Right ventricle myocardium inferior (tissue), 1 donor: Measurements from ENCODE around the gene FLVCR1. TPM values are rescaled to one million over a fixed set of nuclear protein-coding genes. Genes with fewer than 3 reads are reported as not detected.
A peak's percentile ranks its signal among the peaks of the same experiment; 100 is the strongest.
"Not testable (repeated sequence)": the region's sequence is repeated elsewhere in the genome, so short reads cannot be mapped to it uniquely, and the experiment has no call there.

Experiments
- ATAC-seq: fragments of 200-7000 bp; cut with Tn5 transposase; one replicate; pipeline ENCODE4 v1.9.1; 2020; ENCODE audit warnings: mild to moderate bottlenecking, moderate library complexity
- DNase-seq: peaks from one replicate; pipeline ENCODE4 v3.0.0; 2021; ENCODE audit errors: missing footprints
- intact Hi-C: fragments of 100-400 bp; cut with DNase I; formaldehyde crosslinking; loops from one replicate; pipeline ENCODE4 v1.11.0; 2022
- total RNA-seq: library from RNA; stranded (reverse); fragmentation: NEBNext Ultra II Directional; extraction: Animal tissue kit (Norgen Biotek cat#: 25700); gene quantifications from one replicate; pipeline ENCODE4 v1.2.1, GENCODE V29; 2021
- donor health status: DM: no; HTN: yes; CAD: no; lungs with severe emphysema.

The FLVCR1 gene
- total RNA-seq, 1 donor from 2014 or later, result 1.5 TPM

DNA sequence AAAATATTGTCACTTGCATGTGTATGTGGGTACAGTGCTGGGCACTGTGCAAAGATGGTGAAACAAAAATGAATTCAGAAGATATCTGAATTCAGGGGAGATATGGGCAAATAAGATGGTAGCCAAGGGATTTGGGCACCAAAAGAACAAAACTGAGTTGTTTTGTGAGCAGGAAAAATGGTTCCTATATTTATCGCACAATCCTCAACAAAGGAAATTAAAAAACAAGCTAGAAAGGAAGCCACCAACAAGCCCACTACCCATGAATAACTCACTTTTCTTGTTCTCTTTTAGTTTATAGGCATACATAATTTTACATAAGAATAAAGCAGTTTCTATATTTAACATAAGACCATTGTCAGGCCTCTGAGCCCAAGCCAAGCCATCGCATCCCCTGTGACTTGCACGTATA lies 51.6 kb downstream of the FLVCR1 start:
- ATAC-seq (no peak), DNase-seq (no peak)
- intact Hi-C loops, result no loop called here

DNA sequence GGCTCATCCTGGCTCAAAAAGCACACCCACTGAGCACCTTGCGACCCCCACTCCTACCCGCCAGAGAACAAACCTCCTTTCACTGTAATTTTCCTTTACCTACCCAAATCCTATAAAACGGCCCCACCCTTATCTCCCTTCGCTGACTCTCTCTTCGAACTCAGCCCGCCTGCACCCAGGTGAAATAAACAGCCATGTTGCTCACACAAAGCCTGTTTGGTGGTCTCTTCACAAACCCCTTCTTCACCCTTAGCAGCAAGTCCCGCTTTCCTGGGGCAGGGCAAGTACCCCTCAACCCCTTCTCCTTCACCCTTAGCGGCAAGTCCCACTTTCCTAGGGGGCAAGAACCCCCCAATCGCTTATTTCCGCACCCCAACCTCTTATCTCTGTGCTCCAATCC lies 52.1 kb downstream of the FLVCR1 start:
- DNase-seq, ATAC-seq, intact Hi-C loops: not testable (repeated sequence)

DNA sequence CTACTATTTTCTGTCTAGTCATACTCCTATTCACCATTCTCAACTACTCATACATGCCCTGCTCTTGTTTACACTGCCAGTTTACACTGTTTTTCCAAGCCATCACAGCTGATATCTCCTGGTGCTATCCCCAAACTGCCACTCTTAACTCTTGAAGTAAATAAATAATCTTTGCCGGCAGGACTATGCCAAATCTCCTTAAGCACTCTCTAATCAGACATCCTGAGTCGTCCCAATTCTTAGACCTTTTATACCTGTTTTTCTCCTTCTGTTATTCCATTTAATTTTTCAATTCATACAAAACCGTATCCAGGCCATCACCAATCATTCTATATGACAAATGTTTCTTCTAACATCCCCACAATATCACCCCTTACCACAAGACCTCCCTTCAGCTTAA lies 55.6 kb downstream of the FLVCR1 start:
- DNase-seq, intact Hi-C loops, ATAC-seq: not testable (repeated sequence)

DNA sequence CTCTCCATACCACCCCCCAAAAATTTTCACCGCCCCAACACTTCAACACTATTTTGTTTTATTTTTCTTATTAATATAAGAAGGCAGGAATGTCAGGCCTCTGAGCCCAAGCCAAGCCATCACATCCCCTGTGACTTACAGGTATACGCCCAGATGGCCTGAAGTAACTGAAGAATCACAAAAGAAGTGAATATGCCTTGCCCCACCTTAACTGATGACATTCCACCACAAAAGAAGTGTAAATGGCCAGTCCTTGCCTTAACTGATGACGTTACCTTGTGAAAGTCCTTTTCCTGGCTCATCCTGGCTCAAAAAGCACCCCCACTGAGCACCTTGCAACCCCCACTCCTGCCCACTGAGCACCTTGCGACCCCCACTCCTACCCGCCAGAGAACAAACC lies 56.0 kb downstream of the FLVCR1 start:
- ATAC-seq, intact Hi-C loops, DNase-seq: not testable (repeated sequence)

DNA sequence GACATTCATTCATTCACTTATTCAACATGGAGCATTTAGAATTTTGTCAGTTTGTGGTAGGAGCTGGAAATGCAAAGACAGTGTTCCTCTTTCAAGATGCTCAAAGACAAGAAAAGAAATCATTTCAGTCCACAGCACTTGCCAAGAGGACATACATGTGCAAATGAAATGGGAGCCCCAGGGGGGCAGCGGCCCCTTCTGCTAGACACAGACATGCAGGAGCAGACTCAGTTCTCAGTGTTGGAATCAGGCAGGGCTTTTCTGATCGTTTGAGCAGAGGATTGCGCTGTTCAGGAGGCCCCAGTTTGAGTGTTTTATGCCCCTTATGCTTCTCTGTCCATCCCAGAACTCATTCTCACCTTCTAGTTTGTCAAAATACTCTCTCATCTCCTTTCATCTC lies 56.7 kb downstream of the FLVCR1 start:
- no peak for ATAC-seq
- no peak for DNase-seq
- intact Hi-C loops, result no loop called here

DNA sequence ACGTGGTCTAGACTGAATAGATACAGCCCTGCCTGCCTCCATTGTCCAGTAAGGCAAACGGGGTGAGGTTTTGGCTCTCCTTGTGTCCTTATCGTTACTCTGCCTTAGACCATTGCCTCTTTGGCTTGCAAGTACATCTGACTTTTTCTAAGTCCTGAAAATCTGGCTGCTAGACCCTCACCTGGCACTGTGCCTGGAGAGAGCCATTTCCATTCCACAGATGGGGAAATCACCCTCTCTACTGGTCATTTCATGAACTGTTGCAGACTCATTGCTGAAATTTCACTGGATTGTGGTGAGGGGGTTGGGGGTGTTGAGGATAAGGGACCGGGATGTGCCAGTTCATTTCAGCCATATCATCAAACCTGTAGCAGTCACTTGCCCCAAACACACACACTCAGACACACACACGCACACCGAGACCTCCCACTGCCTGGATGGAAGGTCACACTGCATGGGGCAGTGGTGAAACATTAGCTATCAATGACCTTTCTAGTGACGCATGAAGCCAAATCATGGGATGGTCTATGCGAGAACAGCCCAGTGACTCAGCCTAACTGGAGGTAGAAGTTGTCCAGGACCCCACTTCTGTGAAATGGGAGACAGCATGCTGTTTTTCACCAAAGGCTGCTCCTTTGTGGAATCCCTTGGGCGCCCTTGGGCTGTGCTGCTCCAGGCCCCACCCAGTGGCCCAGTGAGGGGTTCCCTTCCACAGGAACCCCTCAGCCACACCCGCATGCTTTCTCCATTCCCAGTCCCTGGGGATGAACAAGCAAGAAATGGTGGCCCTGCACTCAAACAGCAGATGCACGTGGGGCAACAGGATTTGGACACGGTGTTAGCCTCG lies 57.4 kb downstream of the FLVCR1 start:
- intact Hi-C loops, result no loop called here
- DNase-seq (no peak), ATAC-seq (peak; percentile 78)

DNA sequence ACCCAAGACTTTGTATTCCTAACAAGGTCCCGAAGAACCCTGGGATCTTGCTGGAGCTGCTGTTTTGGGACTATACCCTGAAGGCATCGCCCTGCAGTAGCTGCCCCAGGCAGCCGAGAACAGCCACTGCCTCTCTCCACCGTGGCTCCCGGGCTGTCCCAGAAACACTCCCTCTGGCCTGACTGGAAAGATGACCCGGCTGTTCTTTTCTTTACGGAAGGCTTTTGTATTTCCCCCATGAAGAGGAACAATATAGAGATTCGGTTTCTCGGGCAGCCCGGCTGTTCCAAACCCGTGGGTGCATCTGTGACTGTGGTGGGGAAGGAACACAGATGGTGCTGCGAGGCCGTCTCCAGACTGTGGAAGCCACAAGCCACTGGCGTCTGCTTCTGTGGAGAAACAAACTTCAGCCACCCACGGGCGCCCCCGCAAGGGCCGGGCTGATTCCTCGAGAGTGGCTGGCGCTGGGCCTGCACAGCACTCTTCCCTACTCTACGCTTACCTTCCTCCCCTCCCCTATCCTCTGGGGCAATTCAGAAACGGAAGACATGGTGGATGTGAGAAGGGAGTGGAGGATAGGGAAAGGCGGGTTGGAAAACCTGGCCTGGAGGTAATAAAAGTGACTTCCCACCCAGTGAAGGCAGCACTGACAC lies 58.5 kb downstream of the FLVCR1 start:
- intact Hi-C loops, result no loop called here

DNA sequence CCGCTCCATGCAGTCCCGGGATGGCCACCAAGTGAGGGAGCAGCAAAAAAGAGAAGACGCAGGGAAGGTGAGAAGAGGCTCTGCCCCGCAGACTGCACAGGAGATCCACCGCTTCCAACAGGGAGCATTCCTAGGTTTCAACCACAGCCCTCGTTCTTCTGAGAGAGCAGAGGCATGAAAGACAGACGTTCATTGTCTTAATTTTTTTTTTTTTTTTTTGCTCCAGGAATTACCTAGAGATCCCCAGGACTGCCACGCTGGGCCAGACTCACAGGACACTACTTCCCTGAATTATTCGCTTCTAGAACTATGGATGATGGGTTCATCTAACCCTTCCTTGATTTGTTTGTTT lies 59.0 kb downstream of the FLVCR1 start:
- intact Hi-C loops, result no loop called here
- DNase-seq (no peak), ATAC-seq (no peak)

More for the DNA sequence above, 58.5 kb downstream of the FLVCR1 start:
- peak; percentile 75 for DNase-seq
- ATAC-seq, result peak; percentile 66

DNA sequence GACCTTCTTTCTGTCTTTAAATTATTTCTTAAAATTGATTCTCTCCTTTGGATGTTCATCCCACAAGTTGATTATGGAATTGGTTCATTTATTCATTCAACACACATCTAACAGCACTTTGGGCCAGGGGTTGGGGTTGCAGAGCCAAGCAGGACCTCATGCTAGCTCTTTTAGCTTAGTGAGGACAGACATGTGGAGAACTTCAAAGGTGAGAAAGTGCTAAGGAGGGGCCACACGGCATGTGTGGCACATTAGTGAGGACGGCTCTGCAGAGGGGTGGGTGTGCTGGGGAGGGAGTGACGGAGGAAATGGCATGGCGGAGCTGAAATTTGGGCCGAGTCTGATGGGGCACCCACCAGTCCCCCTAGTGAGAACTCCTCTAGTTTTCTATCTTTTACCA lies 59.8 kb downstream of the FLVCR1 start:
- intact Hi-C loops, result no loop called here
- ATAC-seq, result no peak
- no peak for DNase-seq

DNA sequence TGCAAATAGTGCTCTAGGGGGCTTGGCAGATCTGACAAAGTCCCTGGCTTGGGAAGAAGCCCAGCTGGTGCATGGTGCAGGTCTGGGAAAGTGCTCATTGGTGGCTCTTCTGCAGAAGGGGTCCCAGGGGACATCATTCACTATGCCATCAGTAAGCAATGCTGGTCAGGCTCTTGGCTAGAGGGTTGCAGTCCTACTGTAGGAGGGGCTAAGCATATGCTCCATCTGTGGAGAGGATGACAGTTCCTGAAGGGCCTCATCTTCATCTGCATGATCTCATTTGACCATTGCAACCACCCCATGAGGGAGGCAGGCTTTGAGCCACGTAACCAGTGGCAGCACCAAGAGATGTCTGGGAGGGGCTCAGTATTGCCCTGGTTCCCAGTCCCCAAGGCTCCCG lies 60.7 kb downstream of the FLVCR1 start:
- DNase-seq (no peak), ATAC-seq (no peak)
- intact Hi-C loops, result no loop called here

DNA sequence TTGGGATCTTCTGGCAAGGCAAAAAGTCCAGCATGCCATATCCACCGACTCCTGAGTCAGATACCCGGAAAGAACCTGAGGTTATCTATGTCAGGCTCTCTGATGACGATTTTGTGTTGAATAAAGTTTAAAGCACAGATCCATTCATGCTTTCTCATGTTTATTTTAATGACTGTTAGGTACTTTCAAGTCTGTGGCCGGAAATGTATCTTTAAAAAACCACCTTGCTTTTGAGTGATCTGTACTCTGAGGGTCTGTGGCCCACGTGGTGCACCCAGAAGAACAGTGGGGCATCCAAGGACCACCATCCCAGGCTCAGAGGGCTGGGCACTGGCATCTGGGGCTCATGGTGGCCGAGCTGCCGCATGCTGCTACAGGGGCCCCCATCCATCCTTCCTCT lies 62.2 kb downstream of the FLVCR1 start:
- DNase-seq, result no peak
- no peak for ATAC-seq
- intact Hi-C loops, result no loop called here

DNA sequence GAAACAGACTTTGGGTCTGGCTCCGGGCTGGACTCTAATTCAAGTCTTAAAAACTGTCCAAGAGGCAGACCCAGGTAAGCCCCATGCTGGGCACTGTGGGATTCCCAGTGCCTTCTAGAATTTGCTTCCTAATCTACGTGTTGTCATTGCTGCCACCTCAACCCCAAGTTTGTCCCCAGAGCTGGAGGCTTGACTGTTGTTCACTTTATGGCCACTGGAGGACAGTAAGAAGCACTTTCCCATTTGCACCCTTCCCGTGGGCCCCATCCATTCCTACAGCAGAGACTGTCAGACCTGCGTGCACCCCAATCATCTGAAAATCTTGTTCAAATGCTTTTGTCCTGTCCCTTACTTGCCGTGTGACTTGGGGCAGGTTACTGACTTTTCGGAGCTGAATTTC lies 62.8 kb downstream of the FLVCR1 start:
- intact Hi-C loops, result no loop called here
- ATAC-seq, result no peak
- no peak for DNase-seq

DNA sequence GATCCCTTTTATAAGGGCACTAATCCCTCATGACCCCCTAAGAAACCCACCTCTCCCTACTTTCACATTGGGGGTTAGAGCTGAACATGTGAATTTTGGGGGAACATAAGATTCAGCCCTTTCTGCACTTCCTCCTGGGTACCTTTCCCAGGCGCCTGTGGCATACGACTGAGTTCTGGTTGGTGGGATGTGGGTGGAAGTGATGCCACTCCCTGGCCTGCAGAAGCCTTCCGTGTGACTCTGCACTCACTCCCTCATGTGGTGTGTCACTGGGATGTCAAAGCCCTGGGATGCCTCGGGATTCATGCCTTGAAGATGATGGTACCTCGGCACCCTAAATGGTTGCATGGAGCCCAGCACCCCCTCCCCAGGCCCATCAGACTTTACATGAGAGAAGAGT lies 63.9 kb downstream of the FLVCR1 start:
- intact Hi-C loops, result no loop called here
- DNase-seq (no peak), ATAC-seq (no peak)

DNA sequence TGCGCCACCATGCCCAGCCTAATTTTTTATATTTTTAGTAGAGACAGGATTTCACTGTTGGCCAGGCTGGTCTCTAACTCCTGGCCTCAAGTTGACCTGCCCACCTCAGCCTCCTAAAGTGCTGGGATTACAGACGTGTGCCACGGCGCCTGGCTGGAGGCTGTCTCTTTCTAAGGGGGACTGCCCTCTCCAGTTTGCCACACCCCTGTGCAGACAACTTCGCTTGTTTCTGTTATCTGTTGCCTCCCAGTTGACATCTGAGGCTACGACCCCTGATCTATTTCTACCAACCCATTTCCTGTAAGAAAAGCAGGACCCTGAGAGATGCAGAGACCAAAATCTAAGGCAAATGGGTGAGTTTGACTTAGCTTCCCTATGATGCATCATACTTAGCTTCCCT lies 68.3 kb downstream of the FLVCR1 start:
- intact Hi-C loops, result no loop called here
- DNase-seq (no peak), ATAC-seq (no peak)

DNA sequence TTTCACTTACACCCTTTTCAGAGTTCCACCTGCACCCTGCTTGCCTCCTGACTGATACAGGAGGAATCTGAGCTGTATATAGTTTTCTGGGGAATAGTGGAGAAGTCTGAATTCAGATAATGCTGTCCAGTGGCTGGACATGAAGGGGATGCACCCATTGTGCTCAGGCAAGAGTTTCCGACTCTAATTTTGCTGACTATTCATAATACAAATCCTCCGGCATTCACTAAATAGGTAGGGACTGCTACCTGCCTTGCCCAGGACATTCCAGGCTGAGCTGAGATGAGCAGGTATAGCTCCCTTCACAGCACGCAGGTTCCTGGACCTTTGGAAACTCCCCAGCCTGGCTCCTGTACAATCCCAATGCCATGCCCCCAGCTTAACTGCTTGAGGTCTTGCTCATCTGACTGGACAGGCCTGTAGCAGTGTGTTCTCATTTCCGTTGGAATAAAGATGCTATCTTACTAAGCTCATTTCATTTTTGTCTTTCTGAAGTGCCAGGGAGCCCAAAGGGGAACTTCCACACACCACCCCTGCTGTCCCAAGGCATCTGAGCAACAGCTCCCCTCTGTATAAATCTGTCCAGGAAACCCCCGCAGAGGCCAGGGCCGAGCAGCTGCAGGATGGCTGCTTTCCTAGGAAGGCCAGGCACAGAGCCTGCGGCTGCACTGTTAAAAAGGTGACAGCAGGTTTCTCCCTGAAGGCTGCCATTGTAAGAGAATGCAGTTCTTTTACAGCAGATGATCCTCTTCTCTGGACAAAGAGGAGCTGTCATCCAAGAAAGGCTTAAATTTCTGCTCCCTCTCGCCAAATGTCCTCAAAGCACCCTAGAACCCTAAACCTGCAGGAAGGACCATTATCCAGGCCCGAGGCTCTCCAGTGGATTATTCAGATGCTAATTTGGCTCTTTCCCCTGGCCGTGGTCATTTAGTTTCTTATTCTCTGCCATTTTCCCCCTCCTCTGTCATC lies 70.5 kb downstream of the FLVCR1 start:
- intact Hi-C loops, result no loop called here
- DNase-seq (no peak), ATAC-seq (no peak)

DNA sequence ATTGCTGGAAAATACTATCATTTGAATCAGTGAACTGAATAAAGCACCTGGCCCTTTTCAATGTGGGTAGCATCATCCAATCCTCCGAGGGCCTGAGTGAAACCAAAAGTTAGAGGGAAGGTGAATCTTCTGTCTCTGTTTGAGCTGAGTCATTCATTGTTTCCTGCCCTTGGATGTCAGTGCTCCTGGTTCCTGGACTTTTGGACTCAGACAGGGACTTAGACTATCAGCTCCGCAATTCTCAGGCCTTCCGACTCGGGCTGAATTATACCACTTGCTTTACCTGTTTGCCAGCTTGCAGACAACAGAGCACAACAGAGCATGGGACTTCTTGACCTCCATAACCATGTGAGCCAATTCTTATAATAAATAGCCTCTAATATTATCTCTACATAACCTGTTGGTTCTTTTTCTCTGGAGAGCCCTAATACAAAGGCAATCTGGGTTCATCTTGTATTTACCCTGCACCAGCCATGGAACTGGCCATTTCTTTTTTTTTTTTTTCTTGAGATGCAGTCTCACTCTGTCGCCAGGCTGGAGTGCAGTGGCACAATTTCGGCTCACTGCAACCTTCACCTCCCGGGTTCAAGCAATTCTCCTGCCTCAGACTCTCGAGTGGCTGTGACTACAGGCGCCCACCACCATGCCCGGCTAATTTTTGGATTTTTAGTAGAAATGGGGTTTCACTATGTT lies 73.1 kb downstream of the FLVCR1 start:
- no peak for ATAC-seq
- intact Hi-C loops, result no loop called here
- DNase-seq, result no peak

DNA sequence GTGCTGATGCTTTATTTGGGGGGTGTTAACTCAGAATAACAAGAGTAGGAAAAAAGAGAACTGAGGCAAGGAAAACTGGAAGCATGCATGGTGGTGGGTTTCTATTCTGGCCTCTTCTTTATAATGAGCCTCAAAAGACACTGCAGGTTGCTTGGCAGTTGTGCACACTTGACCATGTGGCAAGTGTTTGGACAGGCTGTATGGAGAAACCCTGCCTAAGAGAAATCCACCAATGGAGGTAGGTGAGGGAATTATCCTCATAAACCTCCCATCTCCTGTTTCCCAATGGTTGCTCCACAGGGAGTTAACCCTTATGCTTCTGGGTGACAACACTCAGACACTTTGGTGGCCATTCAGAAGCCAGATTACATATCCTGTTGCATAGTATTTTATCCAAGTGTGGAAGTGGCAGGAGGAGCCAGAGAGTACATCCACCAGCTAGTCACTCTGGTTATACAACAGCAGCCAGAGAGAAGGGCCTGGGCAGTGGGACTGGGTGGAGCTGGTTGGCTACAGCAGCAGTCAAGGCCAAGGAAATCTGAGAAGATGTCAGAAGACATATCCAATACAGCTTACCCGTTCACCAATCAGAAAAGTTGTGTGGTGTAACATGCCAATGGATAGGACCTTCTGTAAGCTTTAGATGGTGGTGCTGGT lies 75.9 kb downstream of the FLVCR1 start:
- intact Hi-C loops, result no loop called here
- ATAC-seq (no peak), DNase-seq (no peak)

DNA sequence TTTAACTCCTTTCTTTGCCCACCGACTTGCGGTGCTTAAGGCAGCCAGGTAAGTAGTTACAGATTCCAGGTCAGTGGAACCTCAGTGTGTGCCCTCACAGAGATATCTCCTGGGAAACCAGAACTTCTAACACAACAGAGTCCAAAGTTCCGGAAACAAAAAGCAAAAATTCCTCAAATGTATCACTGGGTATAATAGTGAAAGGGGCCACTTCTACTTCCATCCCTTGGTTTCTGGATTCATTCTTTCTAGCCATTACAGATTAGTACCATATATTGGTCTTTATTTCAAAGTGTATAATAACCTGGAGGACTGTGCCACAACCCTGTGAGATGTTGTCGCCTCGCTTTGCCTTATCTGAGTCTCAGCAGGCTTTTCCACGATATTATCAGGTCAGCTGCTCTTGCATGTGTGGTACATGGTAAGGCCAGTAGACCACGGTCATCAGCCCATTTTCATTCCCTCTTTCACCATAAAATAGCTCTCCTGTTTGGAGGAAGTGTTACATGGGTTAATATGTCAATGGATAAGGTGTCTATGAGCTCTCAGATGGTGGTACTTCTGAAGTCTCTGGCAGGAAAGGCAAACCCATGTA lies 77.4 kb downstream of the FLVCR1 start:
- ATAC-seq (no peak), DNase-seq (no peak)
- intact Hi-C loops, result no loop called here
